BJ (cell line): ENCODE data around the gene ATP1B1. TPM values are rescaled to one million over a fixed set of nuclear protein-coding genes. Genes with fewer than 3 reads are reported as not detected.

Experiments
- CTCF ChIA-PET: fragments of 350-600 bp; formaldehyde crosslinking; extraction: SDS; loops from one replicate; lab custom pipeline; 2021; ENCODE audit warnings: antibody characterized with exemption, inconsistent platforms; lab: Yijun Ruan, JAX
- POLR2A ChIA-PET: fragments of 300-600 bp; sonication (Branson Sonifier 250); formaldehyde crosslinking; extraction: SDS; loops from one replicate; lab custom pipeline; 2021; ENCODE audit warnings: antibody characterized with exemption; lab: Charles Lee
- DNase-seq: peaks from one replicate; pipeline ENCODE4 v3.0.0-alpha.2; 2011; ENCODE audit warnings: low read depth
- H3K27me3 ChIP-seq: 2 replicates; pipeline ENCODE4 v1.6.0; 2011; ENCODE audit warnings: low read length; ENCODE audit not compliant: control insufficient read depth, insufficient read depth
- H3K36me3 ChIP-seq: 2 replicates; pipeline ENCODE4 v1.5.1; 2011; ENCODE audit warnings: low read length; ENCODE audit not compliant: control insufficient read depth, insufficient read depth
- H3K4me3 ChIP-seq: 2 replicates; pipeline ENCODE4 v1.5.1; 2011; ENCODE audit warnings: low read depth, mild to moderate bottlenecking, control low read depth, low read length
- polyA plus RNA-seq: library from polyadenylated mRNA; depleted of rRNA; stranded (reverse); fragments of >200 nt; gene quantifications from 2 replicates; pipeline ENCODE4 v1.2.3, GENCODE V29; 2011
- TF ChIP-seq, protein P1 (sequence below): IDR thresholded peaks from 2 replicates; pipeline ENCODE4 v1.5.1; 2011; ENCODE audit warnings: low read depth, mild to moderate bottlenecking, control low read depth, inconsistent platforms, low read length, moderate library complexity; ENCODE audit not compliant: insufficient read depth

Gene ATP1B1
- polyA plus RNA-seq, 1 experiment = 10.5 TPM

DNA sequence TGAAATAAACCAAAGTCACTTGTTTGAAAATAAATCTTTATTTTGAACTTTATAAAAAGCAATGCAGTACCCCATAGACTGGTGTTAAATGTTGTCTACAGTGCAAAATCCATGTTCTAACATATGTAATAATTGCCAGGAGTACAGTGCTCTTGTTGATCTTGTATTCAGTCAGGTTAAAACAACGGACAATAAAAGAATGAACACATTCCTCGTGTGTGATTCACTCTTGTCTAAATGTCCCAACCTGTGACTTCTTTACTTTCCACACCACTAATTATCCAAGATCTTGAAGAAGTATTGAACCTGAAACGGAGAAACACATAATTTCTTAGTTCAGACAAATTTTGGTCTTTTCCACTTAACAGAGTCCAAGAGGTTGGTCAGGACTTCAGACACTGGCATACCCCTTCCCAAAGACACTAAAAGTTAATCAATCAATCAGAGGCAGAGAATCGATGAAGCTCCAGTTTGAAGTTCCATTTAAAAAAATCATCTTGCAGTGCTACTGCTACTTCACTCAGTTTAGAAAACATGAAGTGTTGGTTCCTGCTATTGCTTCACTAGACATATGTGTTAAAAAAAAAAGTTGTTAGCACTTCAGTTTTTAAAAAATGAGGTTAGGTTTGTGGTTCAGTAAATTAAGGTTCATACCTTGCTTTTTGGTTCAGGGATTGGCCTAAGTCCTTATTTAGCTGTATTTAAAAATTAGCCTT, 26.2 kb downstream of the ATP1B1 start:
- CTCF ChIA-PET = interaction anchor here (0.7 to 2.1 kb wide), 5 partner anchors 11 to 693 kb away, joined by 3 to 5 read pairs (median 4); no protein-coding TSS in a partner anchor
- Histone ChIP-seq H3K27me3 (no peaks in the 10 kb centered on the region), H3K4me3 (no peak overlapping the region), H3K36me3 (no peaks in the 10 kb centered on the region)
- DNase-seq = no peak
- POLR2A ChIA-PET = no interaction called here
- TF ChIP-seq, protein P1, sequence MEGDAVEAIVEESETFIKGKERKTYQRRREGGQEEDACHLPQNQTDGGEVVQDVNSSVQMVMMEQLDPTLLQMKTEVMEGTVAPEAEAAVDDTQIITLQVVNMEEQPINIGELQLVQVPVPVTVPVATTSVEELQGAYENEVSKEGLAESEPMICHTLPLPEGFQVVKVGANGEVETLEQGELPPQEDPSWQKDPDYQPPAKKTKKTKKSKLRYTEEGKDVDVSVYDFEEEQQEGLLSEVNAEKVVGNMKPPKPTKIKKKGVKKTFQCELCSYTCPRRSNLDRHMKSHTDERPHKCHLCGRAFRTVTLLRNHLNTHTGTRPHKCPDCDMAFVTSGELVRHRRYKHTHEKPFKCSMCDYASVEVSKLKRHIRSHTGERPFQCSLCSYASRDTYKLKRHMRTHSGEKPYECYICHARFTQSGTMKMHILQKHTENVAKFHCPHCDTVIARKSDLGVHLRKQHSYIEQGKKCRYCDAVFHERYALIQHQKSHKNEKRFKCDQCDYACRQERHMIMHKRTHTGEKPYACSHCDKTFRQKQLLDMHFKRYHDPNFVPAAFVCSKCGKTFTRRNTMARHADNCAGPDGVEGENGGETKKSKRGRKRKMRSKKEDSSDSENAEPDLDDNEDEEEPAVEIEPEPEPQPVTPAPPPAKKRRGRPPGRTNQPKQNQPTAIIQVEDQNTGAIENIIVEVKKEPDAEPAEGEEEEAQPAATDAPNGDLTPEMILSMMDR = no peak

DNA sequence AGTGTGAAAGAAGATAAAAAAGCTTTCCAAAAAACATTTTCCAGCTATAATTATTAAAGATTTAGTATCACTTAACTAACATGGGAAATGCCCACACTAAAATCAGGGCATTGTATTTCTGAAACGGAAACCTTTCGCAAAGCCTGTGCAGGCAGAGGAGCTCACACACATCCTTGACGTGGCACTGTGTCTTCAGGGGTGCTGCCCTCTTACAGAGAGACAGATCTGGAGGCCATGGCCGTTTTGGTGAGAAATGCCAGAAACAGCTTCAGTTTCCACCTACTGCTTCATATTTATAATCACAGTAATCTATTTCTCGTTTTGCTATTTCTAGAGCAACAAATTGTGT, 26.7 kb downstream of the ATP1B1 start:
- TF ChIP-seq, protein P1 = no peak
- Histone ChIP-seq H3K4me3 (no peak overlapping the region), H3K27me3 (no peaks in the 10 kb centered on the region), H3K36me3 (no peaks in the 10 kb centered on the region)
- POLR2A ChIA-PET = no interaction called here
- CTCF ChIA-PET = interaction anchor here (0.7 to 2.1 kb wide), 6 partner anchors 11 to 694 kb away, joined by 3 to 5 read pairs (median 4); no protein-coding TSS in a partner anchor
- DNase-seq = no peak

DNA sequence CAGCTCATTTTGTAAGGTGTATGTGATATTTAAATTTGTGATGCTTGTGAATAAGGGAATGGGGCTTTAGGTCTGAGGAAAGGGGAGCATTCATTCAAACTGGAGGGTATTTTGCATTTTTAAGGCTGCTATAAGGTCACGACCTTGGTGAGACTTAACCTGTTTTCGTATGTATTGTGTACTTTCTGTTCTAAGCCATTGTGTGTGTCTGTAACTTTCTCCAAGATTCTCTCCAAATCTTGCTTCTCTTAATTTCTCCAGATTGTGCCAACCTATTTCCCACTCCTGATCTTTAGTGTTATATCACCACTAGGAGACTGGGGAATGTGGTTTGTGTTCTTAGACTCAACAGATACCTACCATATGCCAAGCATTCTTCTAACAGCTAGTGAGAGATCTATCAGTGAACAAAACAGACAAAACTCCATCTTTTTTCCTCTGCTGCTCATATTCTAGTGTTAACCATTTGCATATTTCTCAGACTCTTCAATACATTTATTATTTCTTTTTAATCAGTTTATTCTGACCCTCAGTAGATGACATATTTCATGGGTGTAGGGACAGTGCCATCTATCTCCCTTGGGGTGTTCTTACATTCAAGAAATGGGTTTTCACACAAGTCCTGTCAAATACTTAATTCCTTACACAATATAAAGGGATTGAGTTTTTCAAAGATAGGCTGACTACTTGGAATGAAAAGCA, 27.5 kb downstream of the ATP1B1 start:
- no peak for DNase-seq
- no peaks in the 10 kb centered on the region for H3K27me3 ChIP-seq
- no peaks in the 10 kb centered on the region for H3K36me3 ChIP-seq
- ChIA-PET POLR2A (no interaction called here), CTCF (interaction anchor here (0.8 to 2.1 kb wide), 6 partner anchors 10 to 214 kb away, joined by 3 to 5 read pairs (median 3); no protein-coding TSS in a partner anchor)
- H3K4me3 ChIP-seq = no peak overlapping the region
- TF ChIP-seq, protein P1 = peak; percentile 36

DNA sequence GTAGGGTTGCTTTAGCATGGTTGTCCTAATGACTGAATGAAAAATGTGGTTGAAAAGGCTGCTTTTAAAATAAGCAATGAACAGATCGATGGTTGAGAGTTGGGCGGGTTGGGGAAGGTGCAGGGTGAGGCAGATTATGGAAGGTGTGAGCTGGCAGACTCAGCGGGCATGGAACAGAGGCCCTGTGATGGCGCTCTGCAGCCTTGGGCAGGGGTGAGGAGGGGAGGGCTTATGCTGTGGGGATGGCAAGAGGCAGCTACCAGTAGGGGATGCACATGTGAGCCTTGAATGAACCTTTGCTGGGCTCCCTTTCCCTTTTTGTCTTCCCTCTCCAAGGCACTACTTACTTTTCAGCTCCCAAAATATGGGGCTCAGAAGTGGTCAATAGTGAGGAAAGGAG, 30.9 kb downstream of the ATP1B1 start:
- no peak for DNase-seq
- ChIA-PET POLR2A (no interaction called here), CTCF (interaction anchor here (1.1 kb wide), 1 partner anchor 11 kb away, joined by 4 read pairs; no protein-coding TSS in a partner anchor)
- Histone ChIP-seq H3K36me3 (no peaks in the 10 kb centered on the region), H3K4me3 (no peak overlapping the region), H3K27me3 (no peaks in the 10 kb centered on the region)
- TF ChIP-seq, protein P1 = no peak
